ENCODE measurements around the gene SNAP47. TPM values are rescaled to one million over a fixed set of nuclear protein-coding genes. Genes with fewer than 3 reads are reported as not detected.

Gene SNAP47
- total and polyA plus RNA-seq, 2 of the 4 experiments (the other 2 are of a cell fraction), result 39.4 to 72.9 TPM

- ChIA-PET POLR2A (ENCODE audit: unreplicated experiment) (no interaction called here), CTCF (no interaction called here)
- Histone ChIP-seq H3K4ac (ENCODE audit: low read depth, low read length) (no peak overlapping the region), H3K27me3 (ENCODE audit: control insufficient read depth, insufficient read depth, low read length) (no peaks in the 10 kb centered on the region), H3K56ac (ENCODE audit: extremely low read depth, insufficient read depth, low read length) (no peak overlapping the region), H3K23ac (ENCODE audit: low read depth, low read length) (no peak overlapping the region), H2BK15ac (ENCODE audit: low read depth, low read length) (no peak overlapping the region), H2BK20ac (ENCODE audit: low read depth, low read length) (no peak overlapping the region), H3K4me2 (ENCODE audit: low read depth, low read length) (no peak overlapping the region), H2AK5ac (ENCODE audit: low read depth, low read length) (no peak overlapping the region), H2BK120ac (ENCODE audit: low read depth, low read length) (no peak overlapping the region), H3K14ac (replicated peaks; ENCODE audit: low read depth, low read length) (no peak overlapping the region), H4K8ac (ENCODE audit: low read depth in 2 of 2, low read length in 2 of 2) (no peak overlapping the region), H2BK5ac (ENCODE audit: low read depth, low read length, poor library complexity, severe bottlenecking) (no peak overlapping the region), H3K18ac (ENCODE audit: low read depth, low read length) (no peak overlapping the region), H3K9ac (ENCODE audit: low read depth, low read length) (no peak overlapping the region), H4K91ac (ENCODE audit: insufficient read depth, low read depth, low read length) (no peak overlapping the region), H3K9me1 (ENCODE audit: insufficient read depth, low read length) (peaks cover 24% of the 10 kb centered on the region), H4K5ac (ENCODE audit: low read depth, low read length) (no peak overlapping the region), H3K27ac (ENCODE audit: insufficient read depth, low read length) (no peak overlapping the region), H3K79me1 (ENCODE audit: low read depth in 1 of 2, low read length in 2 of 2) (peaks cover 32 to 76% of the 10 kb centered on the region in 2 experiments), H3K4me3 (ENCODE audit: insufficient read depth, low read depth, low read length) (no peak overlapping the region), H2AFZ (replicated peaks; ENCODE audit: low read length, poor library complexity) (no peak overlapping the region), H2AK9ac (replicated peaks; ENCODE audit: low read depth, low read length, poor library complexity) (no peak overlapping the region), H4K20me1 (ENCODE audit: insufficient read depth, low read length) (peaks cover 14% of the 10 kb centered on the region), H3K4me1 (ENCODE audit: control insufficient read depth, insufficient read depth, low read length) (peaks cover 9% of the 10 kb centered on the region; the same call in 1 of the 2 replicates), H3K36me3 (ENCODE audit: control insufficient read depth, insufficient read depth, low read length) (peaks cover 14% of the 10 kb centered on the region; the same call in 1 of the 2 replicates), H3K9me3 (ENCODE audit: control insufficient read depth, insufficient read depth, low read length) (no peaks in the 10 kb centered on the region)
- dilution Hi-C loops (cut with HindIII; ENCODE audit: low sequenced_read_pairs, unreplicated experiment) (no loop called here), intact Hi-C loops (cut with micrococcal nuclease) (no loop called here), in situ Hi-C loops (cut with MboI; ENCODE audit: low sequenced_read_pairs) (no loop called here)
- TF ChIP-seq USF2 (IDR thresholded peaks at IDR 0.05; ENCODE audit: low read depth, low read length) (no peak), MAFK (IDR thresholded peaks at IDR 0.05; ENCODE audit: low read depth, low read length) (no peak), FOS (IDR thresholded peaks at IDR 0.05; ENCODE audit: low read depth, low read length) (no peak), RCOR1 (IDR thresholded peaks at IDR 0.05; ENCODE audit: insufficient replicate concordance, low read length) (no peak)
- WGBS, 2 experiments (ENCODE audit: extremely low coverage in 2 of 2, insufficient read length in 1 of 2), result 100% methylated on average over 4 of the region's 11 CpGs; no CpG with 5 or more reads in 1 of the 2 experiments
- ATAC-seq (ENCODE audit: low read depth), result no peak
- DNase-seq, result no peak
- BruUV-seq (replicated peaks), result no TSS peak
Measured at GRCh38 chr1:227736814-227737432, 1.7 kb downstream of the SNAP47 start.

Data from IMR-90 (cell line).